ENCODE results near the gene CD7. TPM values are rescaled to one million over a fixed set of nuclear protein-coding genes. Genes with fewer than 3 reads are reported as not detected.

Gene CD7
- total RNA-seq, 2 donors from 2014 or later: 0.55 to 0.80 TPM

- Mint-ChIP-seq H3K36me3 (ENCODE audit: low read depth) (no peaks in the 10 kb centered on the region), H3K27ac (no peak overlapping the region), H3K4me3 (no peak overlapping the region), H3K27me3 (ENCODE audit: insufficient read depth) (peaks cover 9% of the 10 kb centered on the region), H3K9me3 (no peaks in the 10 kb centered on the region), H3K4me1 (no peaks in the 10 kb centered on the region)
- no peak overlapping the region for H3K27ac ChIP-seq (ENCODE audit: low read depth, low read length)
- DNase-seq: no peak
- H3K9me3 ChIP-seq (ENCODE audit: control insufficient read depth, low read length): no peaks in the 10 kb centered on the region
- no peak overlapping the region for H3K4me3 ChIP-seq (ENCODE audit: low read length)
- no peak for TF ChIP-seq CTCF (conservative IDR thresholded peaks at IDR 0.05)
- no peaks in the 10 kb centered on the region for H3K36me3 ChIP-seq (ENCODE audit: control insufficient read depth, insufficient read depth, low read length)
- WGBS, 2 experiments (ENCODE audit: insufficient coverage in 1 of 2, insufficient read length in 1 of 2): 93 to 96% methylated on average over 8 to 13 of the region's 13 CpGs
- no peak overlapping the region for H3K9ac ChIP-seq (ENCODE audit: extremely low read depth, low read length, poor library complexity, severe bottlenecking)
- H3K4me1 ChIP-seq (ENCODE audit: control insufficient read depth, insufficient read depth, low read length): no peaks in the 10 kb centered on the region
- H3K27me3 ChIP-seq (ENCODE audit: control insufficient read depth, insufficient read depth, low read length, poor library complexity, severe bottlenecking): no peaks in the 10 kb centered on the region
Observed at GRCh38 chr17:82311971-82312370, 5.4 kb downstream of the CD7 start.

GRCh38 chr17:82310877-82311276, 6.5 kb downstream of the CD7 start:
- Histone ChIP-seq H3K9ac (ENCODE audit: extremely low read depth, low read length, poor library complexity, severe bottlenecking) (no peak overlapping the region), H3K27me3 (ENCODE audit: control insufficient read depth, insufficient read depth, low read length, poor library complexity, severe bottlenecking) (no peaks in the 10 kb centered on the region), H3K4me3 (ENCODE audit: low read length) (no peak overlapping the region), H3K4me1 (ENCODE audit: control insufficient read depth, insufficient read depth, low read length) (no peaks in the 10 kb centered on the region), H3K36me3 (ENCODE audit: control insufficient read depth, insufficient read depth, low read length) (no peaks in the 10 kb centered on the region), H3K27ac (ENCODE audit: low read depth, low read length) (no peak overlapping the region), H3K9me3 (ENCODE audit: control insufficient read depth, low read length) (no peaks in the 10 kb centered on the region)
- Mint-ChIP-seq H3K27me3 (ENCODE audit: insufficient read depth) (peaks cover 9% of the 10 kb centered on the region), H3K27ac (no peak overlapping the region), H3K4me1 (no peaks in the 10 kb centered on the region), H3K4me3 (no peak overlapping the region), H3K36me3 (ENCODE audit: low read depth) (no peaks in the 10 kb centered on the region), H3K9me3 (no peaks in the 10 kb centered on the region)
- 92 to 94% methylated on average over 21 of the region's 21 CpGs for WGBS, 2 experiments (ENCODE audit: insufficient coverage in 1 of 2, insufficient read length in 1 of 2)
- no peak for TF ChIP-seq CTCF (conservative IDR thresholded peaks at IDR 0.05)
- no peak for DNase-seq

GRCh38 chr17:82309656-82310570, 7.5 kb downstream of the CD7 start:
- 90 to 92% methylated on average over 24 to 27 of the region's 27 CpGs for WGBS, 2 experiments (ENCODE audit: insufficient coverage in 1 of 2, insufficient read length in 1 of 2)
- Mint-ChIP-seq H3K27me3 (ENCODE audit: insufficient read depth) (peaks cover 9% of the 10 kb centered on the region), H3K4me1 (no peaks in the 10 kb centered on the region), H3K27ac (no peak overlapping the region), H3K36me3 (ENCODE audit: low read depth) (no peaks in the 10 kb centered on the region), H3K4me3 (no peak overlapping the region), H3K9me3 (no peaks in the 10 kb centered on the region)
- H3K9ac ChIP-seq (ENCODE audit: extremely low read depth, low read length, poor library complexity, severe bottlenecking): no peak overlapping the region
- TF ChIP-seq CTCF (conservative IDR thresholded peaks at IDR 0.05): no peak
- no peak overlapping the region for H3K27ac ChIP-seq (ENCODE audit: low read depth, low read length)
- H3K9me3 ChIP-seq (ENCODE audit: control insufficient read depth, low read length): no peaks in the 10 kb centered on the region
- DNase-seq: no peak
- no peaks in the 10 kb centered on the region for H3K36me3 ChIP-seq (ENCODE audit: control insufficient read depth, insufficient read depth, low read length)
- no peak overlapping the region for H3K4me3 ChIP-seq (ENCODE audit: low read length)
- H3K27me3 ChIP-seq (ENCODE audit: control insufficient read depth, insufficient read depth, low read length, poor library complexity, severe bottlenecking): no peaks in the 10 kb centered on the region
- H3K4me1 ChIP-seq (ENCODE audit: control insufficient read depth, insufficient read depth, low read length): no peaks in the 10 kb centered on the region
